Activated T-cell treated with anti-CD3 and anti-CD28 coated beads for 48 hours (primary cell): Measurements from ENCODE around the gene TRIM13.

ENCODE experiments used
- DNase-seq: peaks from one replicate; pipeline ENCODE4 v3.0.0-alpha.2; 2020; ENCODE audit warnings: low read depth

TRIM13 gene

DNA sequence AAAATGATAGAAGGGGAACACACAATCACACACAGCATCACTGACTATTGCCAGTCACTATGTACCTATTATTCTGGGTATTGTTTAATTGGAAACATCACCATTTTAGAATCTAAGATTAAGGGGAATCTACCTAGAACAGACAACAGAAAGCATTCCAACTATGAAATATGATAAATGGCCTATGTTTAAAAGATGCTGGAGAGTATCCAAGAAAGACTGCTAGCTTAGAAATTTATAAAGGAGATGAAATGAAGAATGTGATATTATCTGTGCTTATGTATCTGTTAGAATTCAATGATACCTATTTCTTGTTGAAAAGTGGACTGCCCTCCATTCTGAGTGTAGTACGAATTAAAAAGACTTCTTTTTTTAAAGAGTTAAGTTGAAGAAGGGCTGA lies 68.9 kb downstream of the TRIM13 start:
- DNase-seq, result no peak
